Measurements from ENCODE around the gene USF3. TPM values are rescaled to one million over a fixed set of nuclear protein-coding genes. Genes with fewer than 3 reads are reported as not detected.

The USF3 gene
- total and polyA plus RNA-seq, 4 donors, result 4.6 to 16.0 (median 11.4) TPM

- peaks cover 13 to 41% (median 30%) of the 10 kb centered on the region in 4 donors for H3K4me1 ChIP-seq (ENCODE audit: control insufficient read depth in 4 of 4, insufficient read depth in 4 of 4, low read length in 3 of 4)
- no peak for TF ChIP-seq FOXA1 (IDR thresholded peaks at IDR 0.05)
- TF ChIP-seq RAD21 (IDR thresholded peaks at IDR 0.05), result peak; percentile 93 to 94
- TF ChIP-seq RXRA (IDR thresholded peaks at IDR 0.05), result peak in 1 of 2 donors; percentile 15
- no peak for TF ChIP-seq ZBTB33 (IDR thresholded peaks at IDR 0.05)
- TF ChIP-seq HNF4G (IDR thresholded peaks at IDR 0.05), result no peak
- peak; percentile 65 for TF ChIP-seq CTCF (IDR thresholded peaks at IDR 0.05; ENCODE audit: low read depth, low read length, missing input control)
- TF ChIP-seq, protein P1, sequence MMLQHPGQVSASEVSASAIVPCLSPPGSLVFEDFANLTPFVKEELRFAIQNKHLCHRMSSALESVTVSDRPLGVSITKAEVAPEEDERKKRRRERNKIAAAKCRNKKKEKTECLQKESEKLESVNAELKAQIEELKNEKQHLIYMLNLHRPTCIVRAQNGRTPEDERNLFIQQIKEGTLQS (IDR thresholded peaks at IDR 0.05), result no peak
- TF ChIP-seq, protein P2, sequence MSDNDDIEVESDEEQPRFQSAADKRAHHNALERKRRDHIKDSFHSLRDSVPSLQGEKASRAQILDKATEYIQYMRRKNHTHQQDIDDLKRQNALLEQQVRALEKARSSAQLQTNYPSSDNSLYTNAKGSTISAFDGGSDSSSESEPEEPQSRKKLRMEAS (IDR thresholded peaks at IDR 0.05), result peak; percentile 18
- no peak for TF ChIP-seq SP1 (IDR thresholded peaks at IDR 0.05)
- peak in 1 of 2 donors; percentile 0 for TF ChIP-seq HNF4A (conservative IDR thresholded peaks at IDR 0.05)
- H3K9ac ChIP-seq (ENCODE audit: low read depth in 1 of 2, low read length in 2 of 2), result no peak overlapping the region
- H3K27me3 ChIP-seq (ENCODE audit: control insufficient read depth in 4 of 4, insufficient read depth in 4 of 4, low read length in 3 of 4), result no peaks in the 10 kb centered on the region
- H3K4me3 ChIP-seq (ENCODE audit: low read depth in 1 of 3, low read length in 3 of 3), result no peak overlapping the region
- no peaks in the 10 kb centered on the region for H3K36me3 ChIP-seq (ENCODE audit: control insufficient read depth in 4 of 4, insufficient read depth in 3 of 4, low read depth in 1 of 4, low read length in 3 of 4)
- no peak for DNase-seq (ENCODE audit: low spot score)
- 24% methylated on average over 3 of the region's 3 CpGs for WGBS
- no peaks in the 10 kb centered on the region for H3K9me3 ChIP-seq (ENCODE audit: control insufficient read depth in 4 of 4, low read length in 3 of 4)
- H3K27ac ChIP-seq (ENCODE audit: low read depth in 1 of 2, low read length in 2 of 2), result peak overlapping the region in 1 of 2 donors; percentile 24
Observed at GRCh38 chr3:113736548-113737089, 40.2 kb upstream of the USF3 start.

- H3K9ac ChIP-seq (ENCODE audit: low read depth in 1 of 2, low read length in 2 of 2), result no peak overlapping the region
- TF ChIP-seq EGR1 (IDR thresholded peaks at IDR 0.05; ENCODE audit: low read depth in 2 of 2) (no peak), YY1 (IDR thresholded peaks at IDR 0.05) (no peak), HNF4G (IDR thresholded peaks at IDR 0.05) (no peak), CTCF (IDR thresholded peaks at IDR 0.05; ENCODE audit: low read depth, low read length, missing input control) (no peak), NR2F2 (IDR thresholded peaks at IDR 0.05) (no peak), RXRA (IDR thresholded peaks at IDR 0.05) (no peak), SP1 (IDR thresholded peaks at IDR 0.05) (no peak), HNF4A (conservative IDR thresholded peaks at IDR 0.05) (no peak), RAD21 (IDR thresholded peaks at IDR 0.05) (no peak), GABPA (IDR thresholded peaks at IDR 0.05 in 1 of 2, conservative IDR thresholded peaks at IDR 0.05 in 1 of 2) (no peak)
- TF ChIP-seq, protein P2 (IDR thresholded peaks at IDR 0.05), result no peak
- TF ChIP-seq, protein P1 (IDR thresholded peaks at IDR 0.05), result no peak
- DNase-seq (ENCODE audit: low spot score), result no peak
- WGBS, result 88% methylated on average over 4 of the region's 4 CpGs
- peaks cover 0 to 16% (median 14%) of the 10 kb centered on the region in 4 donors for H3K4me1 ChIP-seq (ENCODE audit: control insufficient read depth in 4 of 4, insufficient read depth in 4 of 4, low read length in 3 of 4)
- no peaks in the 10 kb centered on the region for H3K9me3 ChIP-seq (ENCODE audit: control insufficient read depth in 4 of 4, low read length in 3 of 4)
- no peak overlapping the region for H3K4me3 ChIP-seq (ENCODE audit: low read depth in 1 of 3, low read length in 3 of 3)
- no peaks in the 10 kb centered on the region for H3K27me3 ChIP-seq (ENCODE audit: control insufficient read depth in 4 of 4, insufficient read depth in 4 of 4, low read length in 3 of 4)
- H3K36me3 ChIP-seq (ENCODE audit: control insufficient read depth in 4 of 4, insufficient read depth in 3 of 4, low read depth in 1 of 4, low read length in 3 of 4), result no peaks in the 10 kb centered on the region
- no peak overlapping the region for H3K27ac ChIP-seq (ENCODE audit: low read depth in 1 of 2, low read length in 2 of 2)
Observed at GRCh38 chr3:113731694-113732093, 35.3 kb upstream of the USF3 start.

All from liver (tissue), 9 donors.